Thyroid gland (tissue), 4 donors: ENCODE results near the gene IL34.

ENCODE experiments used
- CTCF ChIP-seq, 6 experiments: fragments of 200-600 bp in 3 of 6; fragments of 450-650 bp in 3 of 6; sonication (generic) in 3 of 6; IDR thresholded peaks; one replicate each; pipeline ENCODE4 v1.5.1; 2016 to 2019; ENCODE audit warnings: antibody characterized with exemption in 6 of 6, mild to moderate bottlenecking in 2 of 6, inconsistent platforms in 1 of 6, moderate library complexity in 1 of 6
- POLR2A ChIP-seq, 2 donors: fragments of 450-650 bp; IDR thresholded peaks; one replicate each; pipeline ENCODE4 v1.6.1; 2017; ENCODE audit warnings: antibody characterized with exemption in 2 of 2, mild to moderate bottlenecking in 2 of 2, moderate library complexity in 1 of 2

- TF ChIP-seq POLR2A (IDR thresholded peaks at IDR 0.05) (no peak), CTCF (IDR thresholded peaks at IDR 0.05) (no peak)
Measured at GRCh38 chr16:70706948-70707465, 60.6 kb downstream of the IL34 start.
